ENCODE measurements around the gene FREY1. TPM values are rescaled to one million over a fixed set of nuclear protein-coding genes. Genes with fewer than 3 reads are reported as not detected.
A peak's percentile ranks its signal among the peaks of the same experiment; 100 is the strongest.

The FREY1 gene
- total and polyA plus RNA-seq, 2 of the 13 experiments (the other 11 are each of a cell fraction or from before 2014, with no cell fraction given), result 0.44 to 0.73 TPM

- no peak for TF ChIP-seq ZNF205 (CRISPR knock-in tag; IDR thresholded peaks at IDR 0.05)
Measured at GRCh38 chr11:45933846-45934579, 26.9 kb upstream of the FREY1 start (continued).

GRCh38 chr11:45933131-45933831, 26.2 kb upstream of the FREY1 start:
- H3K27ac ChIP-seq (ENCODE audit: extremely low read length, insufficient read depth, low read length), result no peak overlapping the region
- DNase-seq (ENCODE audit: low spot score) (no peak), FAIRE-seq (no peak), ATAC-seq (no peak)
- ChIA-PET POLR2A (no interaction called here), CTCF (ENCODE audit: low intra/inter-chr PET ratio, low total read pairs) (no interaction called here)
- no peaks in the 10 kb centered on the region for H3K27me3 ChIP-seq (ENCODE audit: control insufficient read depth in 1 of 2, insufficient read depth in 2 of 2, low read length in 2 of 2)
- no peak overlapping the region for H3K4me3 ChIP-seq (replicated peaks in 1 of 3; ENCODE audit: insufficient read depth in 1 of 3, low read depth in 2 of 3, low read length in 3 of 3)
- intact Hi-C loops (cut with micrococcal nuclease; ENCODE audit: unreplicated experiment) (no loop called here), in situ Hi-C loops (cut with HindIII; ENCODE audit: extremely low pct_ligation_motif_present, low pct_unique_long_range_greater_than_20kb) (no loop called here)
- H4K20me1 ChIP-seq (ENCODE audit: insufficient read depth, low read length), result no peaks in the 10 kb centered on the region
- H2AFZ ChIP-seq (ENCODE audit: low read length), result no peak overlapping the region
- H3K4me1 ChIP-seq (ENCODE audit: insufficient read depth, low read length), result peaks cover 29% of the 10 kb centered on the region
- WGBS (ENCODE audit: low lambda C conversion rate), result 97% methylated on average over 15 of the region's 15 CpGs
- BruUV-seq (replicated peaks), result TSS peak; percentile 49
- no peak overlapping the region for H3K9ac ChIP-seq (ENCODE audit: insufficient read depth, low read depth, low read length)
- H3K9me3 ChIP-seq (ENCODE audit: low read length), result no peaks in the 10 kb centered on the region
- H3K4me2 ChIP-seq (ENCODE audit: low read depth, low read length), result no peak overlapping the region
- H3K79me2 ChIP-seq (ENCODE audit: insufficient read depth, low read length), result no peaks in the 10 kb centered on the region
- peaks cover 9 to 34% of the 10 kb centered on the region in 2 experiments; a peak in 4 of 5 replicates for H3K36me3 ChIP-seq (replicated peaks in 1 of 2; ENCODE audit: control insufficient read depth in 1 of 2, insufficient read depth in 2 of 2, low read length in 2 of 2)
- TF ChIP-seq KIAA2018 (CRISPR knock-in tag; IDR thresholded peaks at IDR 0.05; ENCODE audit: borderline replicate concordance) (no peak), ZKSCAN8 (CRISPR knock-in tag; IDR thresholded peaks at IDR 0.05; ENCODE audit: borderline replicate concordance) (no peak), NFATC3 (CRISPR knock-in tag; IDR thresholded peaks at IDR 0.05) (no peak), HNRNPUL1 (IDR thresholded peaks at IDR 0.05; ENCODE audit: low read depth, low read length) (no peak), PLSCR1 (CRISPR knock-in tag; IDR thresholded peaks at IDR 0.05; ENCODE audit: borderline replicate concordance) (no peak), RELA (CRISPR knock-in tag; IDR thresholded peaks at IDR 0.05) (no peak), TRIM22 (IDR thresholded peaks at IDR 0.05) (no peak), PBX2 (CRISPR knock-in tag; IDR thresholded peaks at IDR 0.05) (no peak), FOSL1 (CRISPR knock-in tag; IDR thresholded peaks at IDR 0.05; ENCODE audit: borderline replicate concordance) (no peak)
